Peyer's patch (tissue), 4 donors: ENCODE measurements around the gene PCTP. TPM values are rescaled to one million over a fixed set of nuclear protein-coding genes. Genes with fewer than 3 reads are reported as not detected.

ENCODE experiments used
- DNase-seq, 3 donors: peaks; one replicate each; pipeline ENCODE4 v3.0.0-alpha.2; 2017 to 2019
- H3K27ac ChIP-seq, 4 donors: fragments of 200-600 bp; sonication (generic); one replicate each; pipeline ENCODE4 v1.5.1; 2016 to 2019
- H3K27me3 ChIP-seq, 2 donors: fragments of 200-600 bp; sonication (generic); one replicate each; pipeline ENCODE4 v1.5.1; 2019
- H3K36me3 ChIP-seq, 3 donors: fragments of 200-600 bp; sonication (generic); one replicate each; pipeline ENCODE4 v1.5.1; 2016 to 2019
- H3K4me1 ChIP-seq, 4 donors: fragments of 200-600 bp; sonication (generic); one replicate each; pipeline ENCODE4 v1.5.1; 2016 to 2019
- H3K4me3 ChIP-seq, 4 donors: fragments of 200-600 bp; sonication (generic); 1 replicate in 3 of 4; 2 replicates in 1 of 4; pipeline ENCODE4 v1.5.1; 2016 to 2019; ENCODE audit warnings: mild to moderate bottlenecking in 1 of 4
- H3K9me3 ChIP-seq, 4 donors: fragments of 200-600 bp; sonication (generic); one replicate each; pipeline ENCODE4 v1.5.1; 2016 to 2019; ENCODE audit warnings: mild to moderate bottlenecking in 1 of 4
- CTCF ChIP-seq, 6 experiments: fragments of 450-650 bp in 4 of 6; fragments of 200-600 bp in 2 of 6; sonication (generic) in 1 of 6; IDR thresholded peaks; one replicate each; pipeline ENCODE4 v1.5.1; 2017 to 2019; ENCODE audit warnings: antibody characterized with exemption in 6 of 6, mild to moderate bottlenecking in 3 of 6, moderate library complexity in 1 of 6
- POLR2A ChIP-seq, 2 donors: fragments of 450-650 bp; IDR thresholded peaks; one replicate each; pipeline ENCODE4 v1.5.1; 2017; ENCODE audit warnings: antibody characterized with exemption in 2 of 2, mild to moderate bottlenecking in 2 of 2, moderate library complexity in 2 of 2
- total RNA-seq, 4 donors: library from RNA; depleted of rRNA; stranded (reverse); fragments of >200 nt; gene quantifications; one replicate each; pipeline ENCODE4 v1.1.0, GENCODE V29; 2016

The PCTP gene
- total RNA-seq, 4 donors from 2014 or later: 16.0 to 35.5 (median 26.5) TPM

- H3K9me3 ChIP-seq: no peaks in the 10 kb centered on the region
- no peak for TF ChIP-seq POLR2A (IDR thresholded peaks at IDR 0.05)
- TF ChIP-seq CTCF (IDR thresholded peaks at IDR 0.05): no peak
- H3K36me3 ChIP-seq: no peaks in the 10 kb centered on the region
- no peak for DNase-seq
- H3K4me1 ChIP-seq: peaks cover 0 to 4% (median 0%) of the 10 kb centered on the region in 4 donors
- H3K4me3 ChIP-seq: no peak overlapping the region
- no peak overlapping the region for H3K27ac ChIP-seq
- no peaks in the 10 kb centered on the region for H3K27me3 ChIP-seq
Measured at GRCh38 chr17:55708175-55708974, 42.5 kb upstream of the PCTP start.

DNA sequence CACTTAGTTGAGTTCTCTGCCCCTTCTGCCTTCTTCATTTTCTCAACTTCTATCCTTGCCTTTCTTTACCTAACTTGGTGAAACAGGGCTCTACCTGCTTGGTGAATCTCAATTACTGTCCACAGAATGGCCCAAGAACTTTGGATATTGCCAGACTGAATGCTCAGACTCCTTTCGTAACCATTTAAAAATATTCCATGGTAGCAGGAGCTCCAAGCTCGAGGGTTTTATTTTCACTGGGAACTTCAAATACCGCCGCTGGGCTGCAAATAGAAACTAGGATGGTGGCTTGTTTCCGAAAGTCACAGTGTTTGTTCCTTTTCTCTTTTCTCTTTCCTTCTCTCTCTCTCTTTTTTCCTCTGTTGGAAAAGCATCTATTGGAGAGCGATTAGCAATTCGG lies 41.4 kb upstream of the PCTP start:
- no peaks in the 10 kb centered on the region for H3K9me3 ChIP-seq
- no peak overlapping the region for H3K4me3 ChIP-seq
- H3K27ac ChIP-seq: no peak overlapping the region
- H3K36me3 ChIP-seq: no peaks in the 10 kb centered on the region
- peaks cover 0 to 4% (median 0%) of the 10 kb centered on the region in 4 donors for H3K4me1 ChIP-seq
- no peak for TF ChIP-seq CTCF (IDR thresholded peaks at IDR 0.05)
- TF ChIP-seq POLR2A (IDR thresholded peaks at IDR 0.05): no peak
- H3K27me3 ChIP-seq: no peaks in the 10 kb centered on the region
- DNase-seq: no peak

GRCh38 chr17:55709984-55710383 lies 40.9 kb upstream of the PCTP start:
- Histone ChIP-seq H3K36me3 (no peaks in the 10 kb centered on the region), H3K27ac (no peak overlapping the region), H3K9me3 (no peaks in the 10 kb centered on the region), H3K4me1 (peaks cover 0 to 4% (median 0%) of the 10 kb centered on the region in 4 donors), H3K4me3 (no peak overlapping the region), H3K27me3 (no peaks in the 10 kb centered on the region)
- DNase-seq: no peak
- TF ChIP-seq POLR2A (IDR thresholded peaks at IDR 0.05) (no peak), CTCF (IDR thresholded peaks at IDR 0.05) (no peak)

DNA sequence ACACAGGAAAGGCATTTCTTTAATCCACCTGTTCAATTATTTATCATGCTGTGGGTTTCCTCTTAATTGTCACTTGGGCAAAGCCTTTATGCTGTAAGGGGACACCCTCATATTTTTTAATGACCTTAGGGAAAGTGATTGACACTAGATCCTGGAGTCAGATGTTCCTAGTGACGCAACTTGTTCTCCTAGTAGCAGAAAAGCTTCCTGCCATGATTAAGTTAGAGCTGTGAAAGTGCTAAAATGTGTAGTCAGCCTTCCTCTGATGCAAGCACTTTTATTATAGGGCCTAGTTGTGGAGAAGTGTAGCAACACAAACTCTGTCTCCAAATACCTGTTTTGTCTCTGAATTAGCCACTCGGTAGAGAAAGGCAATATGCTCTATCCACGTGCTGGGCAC lies 40.4 kb upstream of the PCTP start:
- no peaks in the 10 kb centered on the region for H3K27me3 ChIP-seq
- no peak for DNase-seq
- TF ChIP-seq CTCF (IDR thresholded peaks at IDR 0.05) (no peak), POLR2A (IDR thresholded peaks at IDR 0.05) (no peak)
- peak overlapping the region in 1 of 4 donors; percentile 40 for H3K27ac ChIP-seq
- H3K4me3 ChIP-seq: no peak overlapping the region
- H3K4me1 ChIP-seq: peaks cover 0 to 4% (median 0%) of the 10 kb centered on the region in 4 donors
- no peaks in the 10 kb centered on the region for H3K9me3 ChIP-seq
- H3K36me3 ChIP-seq: no peaks in the 10 kb centered on the region

DNA sequence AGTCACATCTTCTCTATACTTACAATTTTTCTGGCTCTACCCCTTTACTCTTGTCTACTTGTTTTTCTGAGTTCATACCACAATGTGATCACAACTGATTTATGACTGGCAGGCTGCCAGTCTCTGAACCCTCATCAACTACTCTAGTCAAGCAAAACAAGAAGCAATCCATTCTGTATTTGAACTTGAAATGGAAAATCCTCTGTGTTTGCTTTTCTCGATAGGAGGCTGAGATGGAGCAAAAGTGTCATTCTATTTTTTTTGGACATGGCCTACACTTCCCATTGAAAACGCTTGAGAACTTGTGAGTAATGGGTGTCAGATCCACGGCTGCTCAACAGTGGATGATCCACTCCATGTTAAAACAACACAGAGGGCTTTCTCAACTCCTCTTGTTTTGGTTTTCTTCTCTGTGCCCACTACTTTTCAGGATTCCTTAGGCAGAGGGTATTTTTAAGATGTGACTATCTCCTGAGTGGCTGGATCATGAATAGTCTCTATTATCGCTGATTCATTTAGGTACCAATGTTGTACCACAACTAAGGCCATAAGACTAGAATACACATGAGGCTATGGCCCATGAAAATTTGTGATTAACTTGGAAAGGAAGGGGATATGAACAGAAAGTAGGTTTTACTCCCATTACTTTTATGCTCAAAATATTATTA lies 39.9 kb upstream of the PCTP start:
- H3K4me1 ChIP-seq: peaks cover 0 to 4% (median 0%) of the 10 kb centered on the region in 4 donors
- no peak for DNase-seq
- TF ChIP-seq POLR2A (IDR thresholded peaks at IDR 0.05) (no peak), CTCF (IDR thresholded peaks at IDR 0.05) (no peak)
- H3K27ac ChIP-seq: peak overlapping the region in 1 of 4 donors; percentile 40
- no peak overlapping the region for H3K4me3 ChIP-seq
- no peaks in the 10 kb centered on the region for H3K9me3 ChIP-seq
- no peaks in the 10 kb centered on the region for H3K36me3 ChIP-seq
- H3K27me3 ChIP-seq: no peaks in the 10 kb centered on the region
